Uterine smooth muscle cell (primary cell): Measurements from ENCODE around the gene SPIN3. TPM values are rescaled to one million over a fixed set of nuclear protein-coding genes. Genes with fewer than 3 reads are reported as not detected.

Experiments
- total RNA-seq: library from RNA; depleted of rRNA; stranded (reverse); fragments of >200 nt; gene quantifications from 2 replicates; pipeline ENCODE4 v1.2.3, GENCODE V29; 2014

Gene SPIN3
- total RNA-seq = 9.0 and 13.0 TPM in 2 replicates

DNA sequence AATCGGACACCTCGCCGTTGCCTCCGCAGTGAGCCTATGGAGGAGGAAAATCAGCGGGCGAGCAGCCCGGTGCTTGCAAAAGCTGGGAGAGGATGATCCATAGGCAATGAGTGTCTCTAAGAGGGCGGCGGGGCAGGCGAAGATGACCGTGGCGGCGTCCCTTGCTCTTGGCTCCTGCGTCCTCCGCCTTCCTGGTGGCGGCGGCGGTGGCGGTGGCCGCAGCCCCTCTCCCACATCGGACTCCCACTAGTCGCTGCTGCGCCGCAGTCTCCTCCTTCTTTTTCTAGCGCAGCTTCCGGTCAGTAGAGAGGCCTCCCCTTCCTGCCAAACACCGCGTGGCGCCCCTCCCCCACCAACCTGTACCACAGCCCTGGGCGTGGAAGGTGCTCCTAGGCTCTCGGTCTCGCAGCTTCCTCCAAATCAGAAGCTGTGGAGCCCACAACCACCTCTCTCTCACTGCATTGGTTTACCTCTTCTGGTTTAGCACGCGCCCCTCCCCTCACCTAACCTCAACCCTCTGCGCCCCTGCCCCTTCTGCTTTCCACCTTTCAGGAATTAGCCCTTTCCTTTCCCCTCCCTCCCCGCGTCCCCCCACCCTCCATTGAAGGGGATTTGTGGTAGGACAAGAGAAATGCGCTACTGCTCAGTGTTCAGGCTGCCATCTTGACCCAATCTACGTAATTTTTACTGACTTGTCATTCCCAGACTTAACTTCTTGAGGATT, at the start of gene SPIN3:
Gene SPIN3 (minus strand): TSS at position 271 of the 724 bp plus-strand sequence. CDS start 594 bp downstream, outside the sequence.

Other genes with a start within 250 kb of the SPIN3 start
- gene SPIN2B, start 126.0 kb upstream of the SPIN3 start, total RNA-seq = 6.5 and 9.7 TPM in 2 replicates
- 0.37 and 0.44 TPM in 2 replicates for gene SPIN2A, start 141.9 kb upstream of the SPIN3 start, total RNA-seq